CD4-positive, alpha-beta T cell (primary cell): ENCODE results near the gene LHFPL3. TPM values are rescaled to one million over a fixed set of nuclear protein-coding genes. Genes with fewer than 3 reads are reported as not detected.

Experiments
- ATAC-seq: fragments of 200-7000 bp; cut with Tn5 transposase; one replicate; pipeline ENCODE4 v1.10.0; 2022; ENCODE audit warnings: mild to moderate bottlenecking; ENCODE audit not compliant: poor library complexity
- CTCF ChIA-PET: fragments of 350-600 bp; sonication (Branson Sonifier 250); formaldehyde crosslinking; loops from one replicate; lab custom pipeline; 2021; ENCODE audit warnings: antibody characterized with exemption, inconsistent platforms; lab: Charles Lee
- POLR2A ChIA-PET: fragments of 350-600 bp; sonication (Branson Sonifier 250); formaldehyde crosslinking; loops from one replicate; lab custom pipeline; 2021; ENCODE audit warnings: antibody characterized with exemption, inconsistent platforms; lab: Charles Lee
- DNase-seq, 14 experiments: peaks; one replicate each; pipeline ENCODE4 v3.0.0-alpha.2; 2013 to 2020; ENCODE audit warnings: mixed read lengths in 2 of 14
- H3K27ac ChIP-seq, 2 donors: one replicate each; pipeline versions ENCODE4 v1.5.1 to v1.7.0; 2013; ENCODE audit warnings: low read length in 2 of 2, low read depth in 1 of 2, mild to moderate bottlenecking in 1 of 2
- H3K27me3 ChIP-seq, 2 experiments: 1 replicate in 1 of 2; 2 replicates in 1 of 2; pipeline versions ENCODE4 v1.6.1 to v1.7.0; 2013; ENCODE audit warnings: low read length in 2 of 2, control low read depth in 1 of 2, mild to moderate bottlenecking in 1 of 2, moderate library complexity in 1 of 2; ENCODE audit not compliant: insufficient read depth in 2 of 2, control insufficient read depth in 1 of 2
- H3K36me3 ChIP-seq: one replicate; pipeline ENCODE4 v1.6.1; 2013; ENCODE audit warnings: low read length, control low read depth; ENCODE audit not compliant: insufficient read depth
- H3K4me1 ChIP-seq: one replicate; pipeline ENCODE4 v1.6.1; 2013; ENCODE audit warnings: low read length, control low read depth; ENCODE audit not compliant: insufficient read depth
- H3K4me3 ChIP-seq: one replicate; pipeline ENCODE4 v1.5.1; 2013; ENCODE audit warnings: mild to moderate bottlenecking, low read length, moderate library complexity
- H3K9me3 ChIP-seq, 2 experiments: 1 replicate in 1 of 2; 2 replicates in 1 of 2; pipeline versions ENCODE4 v1.6.1 to v1.7.0; 2013; ENCODE audit warnings: low read length in 2 of 2, mild to moderate bottlenecking in 2 of 2, control low read depth in 1 of 2, moderate library complexity in 1 of 2; ENCODE audit not compliant: control insufficient read depth in 1 of 2, insufficient read depth in 1 of 2
- H3K27ac Mint-ChIP-seq: one replicate; pipeline ENCODE4 v1.8.0; 2020; ENCODE audit warnings: mixed read lengths
- H3K27me3 Mint-ChIP-seq: one replicate; pipeline ENCODE4 v1.8.0; 2021; ENCODE audit warnings: mixed read lengths
- H3K36me3 Mint-ChIP-seq: one replicate; pipeline ENCODE4 v1.8.0; 2021; ENCODE audit warnings: low read depth, mixed read lengths
- H3K4me1 Mint-ChIP-seq: one replicate; pipeline ENCODE4 v1.8.0; 2021; ENCODE audit warnings: low read depth, mixed read lengths
- H3K4me3 Mint-ChIP-seq: one replicate; pipeline ENCODE4 v1.8.0; 2020; ENCODE audit warnings: mild to moderate bottlenecking, mixed read lengths
- H3K9me3 Mint-ChIP-seq: one replicate; pipeline ENCODE4 v1.8.0; 2020; ENCODE audit warnings: mixed read lengths
- intact Hi-C, 2 experiments: fragments of 100-400 bp; cut with DNase I in 1 of 2; cut with micrococcal nuclease in 1 of 2; formaldehyde crosslinking; loops; one replicate each; pipeline versions ENCODE4 v1.15.1 to v1.9.0; 2023 to 2025; cut with DNase I, micrococcal nuclease
- total RNA-seq, 174 experiments: library from RNA in 2 of 174; stranded (reverse) in 2 of 174; gene quantifications; one replicate each; pipeline ENCODE4 v1.2.3 and lab custom pipeline; 2021 to 2026
- TF ChIP-seq, protein P1 (sequence below): fragments of 200-600 bp; IDR thresholded peaks from one replicate; pipeline ENCODE4 v1.8.0; 2022; ENCODE audit warnings: antibody characterized with exemption, mild to moderate bottlenecking

Gene LHFPL3
- total RNA-seq, 2 experiments from 2014 or later = not detected

DNA sequence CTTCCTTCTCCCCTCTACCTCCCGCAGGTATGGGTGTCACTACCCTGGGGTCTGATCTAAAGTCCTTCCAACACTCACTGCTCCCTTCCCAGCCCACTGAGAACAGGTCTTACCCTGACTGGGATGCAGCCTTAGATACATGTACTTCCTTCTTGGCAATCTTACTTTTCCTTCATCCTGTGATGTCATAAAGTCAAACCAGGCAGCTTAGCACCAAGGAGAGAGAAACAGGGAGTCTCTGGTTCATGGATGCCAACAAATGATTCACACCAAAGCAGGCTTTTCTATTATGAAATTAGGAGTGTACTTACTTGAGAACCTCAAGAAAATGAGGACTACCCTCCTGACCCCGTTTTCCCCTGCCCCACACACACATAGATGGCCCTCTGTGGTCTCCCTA lies 574.6 kb downstream of the LHFPL3 start:
- H3K27me3 ChIP-seq = no peaks in the 10 kb centered on the region
- CTCF ChIA-PET = no interaction called here
- Mint-ChIP-seq H3K27ac (no peak overlapping the region), H3K36me3 (no peaks in the 10 kb centered on the region), H3K4me1 (no peaks in the 10 kb centered on the region), H3K4me3 (no peak overlapping the region), H3K9me3 (no peaks in the 10 kb centered on the region), H3K27me3 (peaks cover 7% of the 10 kb centered on the region)
- no peak overlapping the region for H3K27ac ChIP-seq
- DNase-seq (no peak), ATAC-seq (no peak)
- no peak overlapping the region for H3K4me3 ChIP-seq
- H3K9me3 ChIP-seq = no peaks in the 10 kb centered on the region
- POLR2A ChIA-PET = no interaction called here
- no peaks in the 10 kb centered on the region for H3K4me1 ChIP-seq
- intact Hi-C loops = no loop called here
- TF ChIP-seq, protein P1, sequence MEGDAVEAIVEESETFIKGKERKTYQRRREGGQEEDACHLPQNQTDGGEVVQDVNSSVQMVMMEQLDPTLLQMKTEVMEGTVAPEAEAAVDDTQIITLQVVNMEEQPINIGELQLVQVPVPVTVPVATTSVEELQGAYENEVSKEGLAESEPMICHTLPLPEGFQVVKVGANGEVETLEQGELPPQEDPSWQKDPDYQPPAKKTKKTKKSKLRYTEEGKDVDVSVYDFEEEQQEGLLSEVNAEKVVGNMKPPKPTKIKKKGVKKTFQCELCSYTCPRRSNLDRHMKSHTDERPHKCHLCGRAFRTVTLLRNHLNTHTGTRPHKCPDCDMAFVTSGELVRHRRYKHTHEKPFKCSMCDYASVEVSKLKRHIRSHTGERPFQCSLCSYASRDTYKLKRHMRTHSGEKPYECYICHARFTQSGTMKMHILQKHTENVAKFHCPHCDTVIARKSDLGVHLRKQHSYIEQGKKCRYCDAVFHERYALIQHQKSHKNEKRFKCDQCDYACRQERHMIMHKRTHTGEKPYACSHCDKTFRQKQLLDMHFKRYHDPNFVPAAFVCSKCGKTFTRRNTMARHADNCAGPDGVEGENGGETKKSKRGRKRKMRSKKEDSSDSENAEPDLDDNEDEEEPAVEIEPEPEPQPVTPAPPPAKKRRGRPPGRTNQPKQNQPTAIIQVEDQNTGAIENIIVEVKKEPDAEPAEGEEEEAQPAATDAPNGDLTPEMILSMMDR = no peak
- no peaks in the 10 kb centered on the region for H3K36me3 ChIP-seq

DNA sequence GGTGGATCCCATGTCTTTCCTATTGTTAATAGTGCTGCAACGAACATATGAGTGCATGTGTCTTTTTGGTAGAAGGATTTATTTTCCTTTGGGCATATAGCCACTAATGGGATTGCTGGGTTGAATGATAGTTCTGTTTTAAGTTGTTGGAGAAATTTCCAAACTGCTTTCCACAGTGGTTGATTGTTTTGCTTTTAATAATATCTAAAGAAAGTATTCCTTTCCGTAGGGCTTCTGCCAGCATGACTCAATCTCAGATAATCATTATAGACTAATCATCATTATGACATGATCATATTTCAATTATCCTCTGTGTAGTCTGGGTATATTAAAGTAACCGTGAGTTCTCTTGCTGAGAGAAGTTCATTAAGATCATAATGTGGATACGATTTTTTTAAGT lies 575.4 kb downstream of the LHFPL3 start:
- ChIA-PET POLR2A (no interaction called here), CTCF (no interaction called here)
- Histone ChIP-seq H3K4me1 (no peaks in the 10 kb centered on the region), H3K9me3 (no peaks in the 10 kb centered on the region), H3K27ac (no peak overlapping the region), H3K36me3 (no peaks in the 10 kb centered on the region), H3K4me3 (no peak overlapping the region), H3K27me3 (no peaks in the 10 kb centered on the region)
- TF ChIP-seq, protein P1 = no peak
- intact Hi-C loops = no loop called here
- Mint-ChIP-seq H3K27ac (no peak overlapping the region), H3K4me3 (no peak overlapping the region), H3K27me3 (peaks cover 7% of the 10 kb centered on the region), H3K36me3 (no peaks in the 10 kb centered on the region), H3K9me3 (no peaks in the 10 kb centered on the region), H3K4me1 (no peaks in the 10 kb centered on the region)
- ATAC-seq = no peak
- no peak for DNase-seq

DNA sequence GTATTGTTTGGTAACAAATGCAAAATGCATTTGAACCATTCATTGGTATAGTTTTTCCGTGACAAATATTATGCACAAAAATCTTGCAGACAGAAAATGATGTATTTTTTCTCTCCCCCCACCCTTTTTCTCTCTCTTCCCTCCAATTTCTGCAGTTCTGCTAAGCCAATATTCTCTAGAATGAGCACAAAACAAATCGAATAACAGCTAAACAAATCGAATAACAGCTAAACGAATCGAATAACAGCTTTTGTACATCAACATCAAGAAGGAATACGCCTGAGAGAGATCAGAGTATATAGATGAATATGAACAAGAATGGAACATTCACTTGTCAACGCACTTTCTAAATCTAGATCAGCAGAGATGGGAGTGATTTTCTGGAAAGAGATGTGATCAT lies 577.6 kb downstream of the LHFPL3 start:
- H3K27ac ChIP-seq = no peak overlapping the region
- TF ChIP-seq, protein P1 = no peak
- no peaks in the 10 kb centered on the region for H3K36me3 Mint-ChIP-seq
- no peaks in the 10 kb centered on the region for H3K9me3 ChIP-seq
- H3K27ac Mint-ChIP-seq = no peak overlapping the region
- peaks cover 7% of the 10 kb centered on the region for H3K27me3 Mint-ChIP-seq
- no peak overlapping the region for H3K4me3 ChIP-seq
- ChIA-PET CTCF (no interaction called here), POLR2A (no interaction called here)
- H3K4me1 ChIP-seq = no peaks in the 10 kb centered on the region
- no peaks in the 10 kb centered on the region for H3K27me3 ChIP-seq
- H3K4me3 Mint-ChIP-seq = no peak overlapping the region
- H3K9me3 Mint-ChIP-seq = no peaks in the 10 kb centered on the region
- intact Hi-C loops = no loop called here
- no peaks in the 10 kb centered on the region for H3K36me3 ChIP-seq
- DNase-seq (no peak), ATAC-seq (no peak)
- no peaks in the 10 kb centered on the region for H3K4me1 Mint-ChIP-seq
